GM12874 (cell line): ENCODE results near the gene IGF1R.

Source experiments
- TF ChIP-seq, protein P1 (sequence below): IDR thresholded peaks from 2 replicates; pipeline ENCODE4 v1.5.1; 2011; ENCODE audit warnings: low read depth, mild to moderate bottlenecking, control low read depth, low read length, moderate library complexity; ENCODE audit not compliant: insufficient read depth

The IGF1R gene

DNA sequence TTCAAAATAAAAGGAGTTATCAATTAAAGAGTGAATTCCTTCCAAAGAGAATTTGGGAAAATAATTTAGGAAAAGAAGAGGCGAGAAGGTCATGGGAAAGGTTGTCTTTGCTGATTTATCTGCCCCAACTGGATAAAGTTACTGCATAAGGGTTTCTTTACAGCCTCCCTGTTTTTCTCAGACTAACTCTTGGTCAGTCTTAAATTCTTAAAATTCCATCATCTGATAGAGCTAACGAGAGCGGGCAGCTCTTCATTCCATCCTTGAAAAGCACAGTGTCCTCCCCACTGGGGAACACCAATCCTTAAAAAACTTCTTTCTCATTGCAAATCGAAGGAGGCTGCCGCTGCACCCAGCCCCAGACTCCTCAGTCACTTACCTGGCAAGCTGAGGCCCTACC is 252.0 kb downstream of the IGF1R start:
- TF ChIP-seq, protein P1, sequence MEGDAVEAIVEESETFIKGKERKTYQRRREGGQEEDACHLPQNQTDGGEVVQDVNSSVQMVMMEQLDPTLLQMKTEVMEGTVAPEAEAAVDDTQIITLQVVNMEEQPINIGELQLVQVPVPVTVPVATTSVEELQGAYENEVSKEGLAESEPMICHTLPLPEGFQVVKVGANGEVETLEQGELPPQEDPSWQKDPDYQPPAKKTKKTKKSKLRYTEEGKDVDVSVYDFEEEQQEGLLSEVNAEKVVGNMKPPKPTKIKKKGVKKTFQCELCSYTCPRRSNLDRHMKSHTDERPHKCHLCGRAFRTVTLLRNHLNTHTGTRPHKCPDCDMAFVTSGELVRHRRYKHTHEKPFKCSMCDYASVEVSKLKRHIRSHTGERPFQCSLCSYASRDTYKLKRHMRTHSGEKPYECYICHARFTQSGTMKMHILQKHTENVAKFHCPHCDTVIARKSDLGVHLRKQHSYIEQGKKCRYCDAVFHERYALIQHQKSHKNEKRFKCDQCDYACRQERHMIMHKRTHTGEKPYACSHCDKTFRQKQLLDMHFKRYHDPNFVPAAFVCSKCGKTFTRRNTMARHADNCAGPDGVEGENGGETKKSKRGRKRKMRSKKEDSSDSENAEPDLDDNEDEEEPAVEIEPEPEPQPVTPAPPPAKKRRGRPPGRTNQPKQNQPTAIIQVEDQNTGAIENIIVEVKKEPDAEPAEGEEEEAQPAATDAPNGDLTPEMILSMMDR: no peak

DNA sequence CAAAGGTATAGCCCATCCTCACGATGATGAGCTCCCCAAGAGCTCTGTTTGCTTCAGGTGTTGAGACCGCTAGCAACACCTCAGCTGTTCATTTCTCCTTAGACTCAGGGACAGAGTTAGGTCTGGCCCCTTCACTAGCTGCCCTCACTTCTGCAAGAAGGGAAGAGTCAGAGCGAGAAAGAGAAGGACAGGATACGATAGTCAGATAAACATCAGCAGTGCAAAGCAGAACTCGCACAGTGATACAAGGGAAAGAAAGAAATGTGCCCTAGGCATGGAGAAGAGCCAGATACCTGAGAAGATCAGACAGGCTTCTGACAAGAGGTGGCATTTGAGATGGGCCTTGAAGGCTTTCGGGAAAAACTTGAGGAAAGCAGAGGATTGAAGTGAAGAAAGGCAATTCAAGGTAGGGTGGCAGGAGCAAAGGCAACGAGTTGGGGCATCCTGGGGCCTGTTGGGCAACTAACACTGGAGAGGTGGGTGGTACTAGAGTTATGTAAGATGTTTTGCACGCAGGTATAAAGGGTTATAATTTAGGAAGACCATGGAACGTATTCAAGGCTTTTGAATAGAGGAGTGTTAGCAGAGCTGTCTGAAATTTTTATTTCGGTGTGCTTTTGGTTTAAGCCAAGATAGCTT is 253.2 kb downstream of the IGF1R start:
- TF ChIP-seq, protein P1: no peak

DNA sequence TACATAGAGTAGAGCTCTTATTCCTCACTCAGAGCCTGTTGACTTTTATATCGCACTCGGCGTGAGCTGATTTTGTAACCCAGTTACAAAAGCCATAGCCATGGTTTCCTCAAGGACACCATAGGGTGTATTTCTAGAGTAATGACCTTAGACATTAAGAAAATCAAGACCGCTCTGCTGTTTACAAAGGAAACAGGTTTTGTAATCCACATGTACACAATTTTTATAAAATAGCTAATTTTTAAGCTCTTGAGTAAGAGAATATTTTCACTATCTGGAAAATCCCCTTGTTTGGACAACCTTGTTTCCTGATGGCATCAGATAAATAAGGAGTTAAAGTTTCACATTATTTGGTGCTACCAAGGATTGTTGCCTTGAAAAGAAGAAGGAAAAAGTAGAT is 254.6 kb downstream of the IGF1R start:
- TF ChIP-seq, protein P1: no peak

DNA sequence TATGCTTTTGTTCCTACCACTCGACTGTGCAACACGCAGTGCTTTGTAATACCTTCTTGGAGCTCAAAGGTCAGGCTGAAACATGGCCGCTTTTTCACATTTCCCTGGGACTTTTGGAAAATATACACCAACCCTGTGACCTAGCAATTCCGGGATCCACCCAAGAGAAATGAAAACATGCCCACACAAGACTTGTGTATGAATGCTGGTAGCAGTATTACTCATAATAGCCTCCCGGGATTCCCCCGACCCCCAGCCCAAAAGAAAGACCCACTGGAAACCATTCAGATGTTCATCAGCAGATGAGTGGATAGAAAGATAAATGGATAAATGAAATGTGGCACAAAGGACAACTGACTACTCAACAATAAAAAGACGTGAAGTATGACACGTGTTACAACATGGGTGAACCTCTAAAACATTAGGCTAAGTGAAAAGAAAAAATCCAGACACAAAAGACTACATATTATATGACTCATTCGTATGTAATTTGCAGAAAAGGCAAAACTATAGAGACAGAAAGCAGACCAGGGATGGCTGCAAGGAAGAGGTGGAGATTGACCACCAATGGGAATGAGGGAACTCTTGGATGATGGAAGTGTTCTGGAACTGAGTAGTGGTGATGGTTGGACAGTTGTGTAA is 255.2 kb downstream of the IGF1R start:
- TF ChIP-seq, protein P1: no peak

DNA sequence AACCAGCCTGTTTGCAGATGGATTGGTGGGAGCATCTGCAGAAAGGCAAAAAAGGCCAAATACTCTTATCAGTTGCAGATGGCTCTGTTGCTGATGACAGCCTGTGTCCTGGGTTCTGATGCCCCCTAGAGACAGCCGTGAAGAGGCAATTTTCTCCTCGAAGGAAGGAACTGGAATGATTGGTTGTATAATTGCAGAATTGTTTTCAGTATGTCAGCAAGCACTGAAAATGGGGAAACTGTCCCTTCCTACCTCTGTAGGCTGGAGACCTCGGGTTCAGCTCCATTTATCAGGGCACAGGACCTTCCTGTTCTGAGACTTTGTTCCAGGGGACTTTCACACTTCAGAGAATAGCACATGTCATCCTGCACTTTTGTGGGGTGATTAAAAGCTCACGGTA is 256.2 kb downstream of the IGF1R start:
- TF ChIP-seq, protein P1: peak; percentile 53

DNA sequence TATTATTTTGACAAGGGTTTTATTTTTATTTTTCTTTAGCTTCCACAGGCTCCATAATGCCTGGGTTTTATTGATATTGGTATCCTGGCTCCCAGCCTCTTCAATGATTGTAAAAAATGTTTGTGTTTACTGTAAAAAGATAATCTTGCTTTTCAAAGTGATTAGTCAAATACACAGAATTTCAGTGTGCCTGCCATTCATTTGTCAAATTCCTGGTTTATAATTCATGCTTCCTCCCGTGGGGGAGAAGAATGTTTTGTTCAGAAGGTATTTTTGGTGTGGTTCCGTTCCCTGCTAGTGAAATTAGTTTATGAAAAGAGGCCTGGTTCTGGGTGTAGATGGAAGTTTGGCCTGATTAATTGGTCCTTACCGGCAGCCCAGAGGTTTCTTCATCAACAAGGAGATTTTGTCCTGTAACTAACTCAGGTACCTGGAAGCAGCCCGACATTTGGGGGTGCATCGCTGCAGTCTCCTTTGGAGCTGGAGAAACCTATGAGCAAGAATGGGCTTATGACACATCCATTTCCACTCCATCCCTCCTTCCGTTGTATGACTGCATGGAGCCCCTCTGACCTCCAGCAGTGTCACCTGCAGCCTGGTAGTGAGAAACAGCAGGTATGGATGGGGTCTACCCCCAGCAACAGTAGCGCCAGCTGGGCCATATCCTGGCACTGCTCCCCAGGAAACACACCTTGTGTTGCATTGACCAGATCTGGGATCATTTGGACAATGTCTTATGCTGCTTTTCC is 257.8 kb downstream of the IGF1R start:
- TF ChIP-seq, protein P1: no peak

DNA sequence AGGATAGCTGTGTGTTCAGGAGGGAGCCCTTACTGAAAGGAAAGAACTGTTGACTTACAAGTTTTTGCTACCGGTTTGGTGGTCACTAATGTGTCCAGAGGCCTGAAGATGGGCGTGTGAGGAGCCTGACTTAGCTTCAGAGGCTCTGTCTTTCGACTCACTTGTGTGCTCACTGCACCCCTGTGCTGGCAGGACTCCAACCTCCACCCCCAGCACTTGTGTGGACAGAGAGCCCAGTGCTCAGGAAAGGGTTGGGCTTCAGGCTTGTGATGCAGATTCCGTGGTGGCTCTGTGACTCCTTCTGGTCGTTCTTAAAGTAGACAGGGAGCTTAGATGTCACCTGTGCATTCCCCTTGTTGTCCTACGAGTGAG is 258.4 kb downstream of the IGF1R start:
- TF ChIP-seq, protein P1: no peak
